Measurements from ENCODE around the gene FASTKD3.

FASTKD3 gene

GRCh38 chr5:7844901-7845300 lies 23.9 kb downstream of the FASTKD3 start:
- no peak for TF ChIP-seq EP300 (IDR thresholded peaks at IDR 0.05; ENCODE audit: borderline replicate concordance)
- TF ChIP-seq MAX (IDR thresholded peaks at IDR 0.05) = no peak
- no peak for TF ChIP-seq RAD21 (IDR thresholded peaks at IDR 0.05; ENCODE audit: low read depth)

- TF ChIP-seq MAX (IDR thresholded peaks at IDR 0.05) = no peak
- no peak for TF ChIP-seq TAF1 (IDR thresholded peaks at IDR 0.05; ENCODE audit: low read depth)
- TF ChIP-seq EP300 (IDR thresholded peaks at IDR 0.05; ENCODE audit: borderline replicate concordance) = no peak
- no peak for TF ChIP-seq YY1 (IDR thresholded peaks at IDR 0.05; ENCODE audit: low read depth)
- no peak for TF ChIP-seq EGR1 (IDR thresholded peaks at IDR 0.05)
- no peak for TF ChIP-seq NFIC (IDR thresholded peaks at IDR 0.05)
- TF ChIP-seq FOXM1 (IDR thresholded peaks at IDR 0.05; ENCODE audit: borderline replicate concordance, low read depth) = no peak
- TF ChIP-seq CREB1 (IDR thresholded peaks at IDR 0.05; ENCODE audit: low read depth) = no peak
- no peak for TF ChIP-seq CEBPB (IDR thresholded peaks at IDR 0.05)
- TF ChIP-seq USF1 (IDR thresholded peaks at IDR 0.05) = no peak
- no peak for TF ChIP-seq RAD21 (IDR thresholded peaks at IDR 0.05; ENCODE audit: low read depth)
- TF ChIP-seq TEAD4 (IDR thresholded peaks at IDR 0.05) = no peak
These were observed 26.3 kb downstream of the FASTKD3 start for GRCh38 chr5:7842531-7842930.

- TF ChIP-seq MAX (IDR thresholded peaks at IDR 0.05) (no peak), CEBPB (IDR thresholded peaks at IDR 0.05) (no peak)
These were observed 31.4 kb downstream of the FASTKD3 start for GRCh38 chr5:7837403-7837802.

GRCh38 chr5:7834982-7835381 lies 33.8 kb downstream of the FASTKD3 start:
- TF ChIP-seq CREB1 (IDR thresholded peaks at IDR 0.05; ENCODE audit: low read depth) (no peak), EGR1 (IDR thresholded peaks at IDR 0.05) (no peak), YY1 (IDR thresholded peaks at IDR 0.05; ENCODE audit: low read depth) (no peak), RAD21 (IDR thresholded peaks at IDR 0.05; ENCODE audit: low read depth) (no peak), NFIC (IDR thresholded peaks at IDR 0.05) (no peak), REST (IDR thresholded peaks at IDR 0.05; ENCODE audit: low read depth) (no peak), FOXM1 (IDR thresholded peaks at IDR 0.05; ENCODE audit: borderline replicate concordance, low read depth) (no peak), TCF12 (IDR thresholded peaks at IDR 0.05; ENCODE audit: low read depth) (no peak)

- no peak for TF ChIP-seq CEBPB (IDR thresholded peaks at IDR 0.05)
- TF ChIP-seq ZBTB7A (IDR thresholded peaks at IDR 0.05; ENCODE audit: low read depth) = no peak
- TF ChIP-seq EP300 (IDR thresholded peaks at IDR 0.05; ENCODE audit: borderline replicate concordance) = no peak
- TF ChIP-seq FOXM1 (IDR thresholded peaks at IDR 0.05; ENCODE audit: borderline replicate concordance, low read depth) = no peak
These were observed 40.6 kb downstream of the FASTKD3 start for GRCh38 chr5:7828269-7828668.

- no peak for TF ChIP-seq TEAD4 (IDR thresholded peaks at IDR 0.05)
- no peak for TF ChIP-seq ZBTB7A (IDR thresholded peaks at IDR 0.05; ENCODE audit: low read depth)
- no peak for TF ChIP-seq TAF1 (IDR thresholded peaks at IDR 0.05; ENCODE audit: low read depth)
- TF ChIP-seq EP300 (IDR thresholded peaks at IDR 0.05; ENCODE audit: borderline replicate concordance) = no peak
- TF ChIP-seq CREB1 (IDR thresholded peaks at IDR 0.05; ENCODE audit: low read depth) = no peak
- TF ChIP-seq NFIC (IDR thresholded peaks at IDR 0.05) = no peak
- TF ChIP-seq REST (IDR thresholded peaks at IDR 0.05; ENCODE audit: low read depth) = no peak
- no peak for TF ChIP-seq EGR1 (IDR thresholded peaks at IDR 0.05)
- no peak for TF ChIP-seq RAD21 (IDR thresholded peaks at IDR 0.05; ENCODE audit: low read depth)
- TF ChIP-seq CEBPB (IDR thresholded peaks at IDR 0.05) = no peak
- TF ChIP-seq TCF12 (IDR thresholded peaks at IDR 0.05; ENCODE audit: low read depth) = no peak
- TF ChIP-seq MAX (IDR thresholded peaks at IDR 0.05) = no peak
- no peak for TF ChIP-seq USF1 (IDR thresholded peaks at IDR 0.05)
- no peak for TF ChIP-seq FOXM1 (IDR thresholded peaks at IDR 0.05; ENCODE audit: borderline replicate concordance, low read depth)
These were observed 41.2 kb downstream of the FASTKD3 start for GRCh38 chr5:7827610-7828009.

Measured in Ishikawa (cell line).